Measurements from ENCODE around the gene MRPL36.
"Not testable (repeated sequence)": the region's sequence is repeated elsewhere in the genome, so short reads cannot be mapped to it uniquely, and the experiment has no call there.

The MRPL36 gene

GRCh38 chr5:1831677-1832313, 32.2 kb upstream of the MRPL36 start:
- no peak for DNase-seq

GRCh38 chr5:1831257-1831656, 31.6 kb upstream of the MRPL36 start:
- DNase-seq = no peak

GRCh38 chr5:1830571-1831228, 31.1 kb upstream of the MRPL36 start:
- no peak for DNase-seq

- DNase-seq = no peak
Measured at GRCh38 chr5:1827886-1828397, 28.3 kb upstream of the MRPL36 start.

- no peak for DNase-seq
Measured at GRCh38 chr5:1827025-1827885, 27.6 kb upstream of the MRPL36 start.

GRCh38 chr5:1826235-1826980, 26.8 kb upstream of the MRPL36 start:
- no peak for DNase-seq

- DNase-seq = no peak
Measured at GRCh38 chr5:1824903-1825841, 25.5 kb upstream of the MRPL36 start.

- no peak for DNase-seq
Measured at GRCh38 chr5:1824109-1824821, 24.6 kb upstream of the MRPL36 start.

GRCh38 chr5:1823381-1824034, 23.9 kb upstream of the MRPL36 start:
- DNase-seq = no peak

- no peak for DNase-seq
Measured at GRCh38 chr5:1821862-1822261, 22.2 kb upstream of the MRPL36 start.

GRCh38 chr5:1820926-1821325, 21.3 kb upstream of the MRPL36 start:
- no peak for DNase-seq

GRCh38 chr5:1820381-1820780, 20.7 kb upstream of the MRPL36 start:
- DNase-seq = no peak

- DNase-seq = no peak
Measured at GRCh38 chr5:1819458-1819857, 19.8 kb upstream of the MRPL36 start.

- no peak for DNase-seq
Measured at GRCh38 chr5:1818784-1819183, 19.1 kb upstream of the MRPL36 start.

- no peak for DNase-seq
Measured at GRCh38 chr5:1817261-1818043, 17.8 kb upstream of the MRPL36 start.

- not testable (repeated sequence) for DNase-seq
Measured at GRCh38 chr5:1816495-1817089, 17.0 kb upstream of the MRPL36 start.

GRCh38 chr5:1815881-1816292, 16.2 kb upstream of the MRPL36 start:
- no peak for DNase-seq

GRCh38 chr5:1815071-1815786, 15.6 kb upstream of the MRPL36 start:
- DNase-seq = no peak
